Measurements from ENCODE around the gene HNRNPU. TPM values are rescaled to one million over a fixed set of nuclear protein-coding genes. Genes with fewer than 3 reads are reported as not detected.

The HNRNPU gene
- total and polyA plus RNA-seq, 2 of the 13 experiments (the other 11 are each of a cell fraction or from before 2014, with no cell fraction given): 101 to 508 TPM

DNA sequence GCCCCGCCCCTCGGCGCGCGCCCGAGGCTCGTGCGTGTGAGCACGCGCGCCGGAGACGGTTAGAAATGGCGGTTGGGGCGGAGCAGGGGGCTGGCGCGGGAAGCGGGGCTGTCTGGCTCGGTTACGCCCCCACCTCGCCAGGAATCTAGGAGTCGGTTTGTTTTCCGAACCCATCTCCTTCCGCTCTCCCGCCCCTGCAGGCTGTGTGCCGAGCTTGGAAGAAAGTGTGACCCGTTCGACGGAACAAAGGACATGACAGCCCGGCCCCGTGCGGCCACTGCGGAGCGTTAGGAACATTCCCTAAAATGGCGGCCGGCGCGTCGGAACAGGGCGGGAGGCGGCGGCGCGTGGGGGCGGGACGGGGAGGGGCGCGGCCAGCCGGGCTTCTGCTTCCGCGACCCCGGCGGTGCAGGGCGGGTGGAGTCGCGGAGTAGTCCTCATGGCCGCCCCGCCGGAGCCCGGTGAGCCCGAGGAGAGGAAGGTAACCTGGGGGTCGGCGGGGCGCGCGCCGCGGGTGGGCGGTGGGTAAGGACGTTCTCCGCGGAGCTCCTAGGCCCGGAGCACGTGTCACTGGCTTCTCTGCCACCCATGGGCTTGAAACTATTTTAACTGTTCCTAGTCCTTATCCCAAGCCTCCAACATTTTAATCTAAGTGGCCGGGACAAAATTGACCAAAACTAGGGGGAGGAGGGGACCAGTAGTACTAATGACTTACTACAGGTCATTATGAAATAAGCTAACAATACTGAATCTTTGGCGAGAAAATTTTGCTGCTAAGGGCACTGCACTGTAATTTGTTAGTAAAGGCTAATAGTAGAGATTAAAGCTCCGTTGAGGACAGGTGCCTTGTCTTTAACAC lies 28.8 kb downstream of the HNRNPU start, which contains the start of gene COX20 (continued):
- TF ChIP-seq RARG (CRISPR knock-in tag; IDR thresholded peaks at IDR 0.05; ENCODE audit: low read depth): no peak
- TF ChIP-seq ZSCAN9 (CRISPR knock-in tag; IDR thresholded peaks at IDR 0.05; ENCODE audit: borderline replicate concordance): no peak
- TF ChIP-seq POLR2A (IDR thresholded peaks at IDR 0.05; ENCODE audit: insufficient read depth in 1 of 2, low read depth in 2 of 2, low read length in 2 of 2): peak; percentile 73 to 75; a peak in 3 of 4 replicates
- TF ChIP-seq ZFAT (CRISPR knock-in tag; conservative IDR thresholded peaks at IDR 0.05): no peak
- 0 out of 2 replicates have a peak, but pooled peaks have one; percentile 13 for TF ChIP-seq HNRNPL (IDR thresholded peaks at IDR 0.05; ENCODE audit: low read depth, low read length)
- 0 out of 2 replicates have a peak, but pooled peaks have one; percentile 63 for TF ChIP-seq ELF4 (CRISPR knock-in tag; IDR thresholded peaks at IDR 0.05; ENCODE audit: borderline replicate concordance)
- TF ChIP-seq SMAD3 (CRISPR knock-in tag; IDR thresholded peaks at IDR 0.05): peak; percentile 64; the same call in 1 of the 2 replicates
- TF ChIP-seq BCL3 (CRISPR knock-in tag; IDR thresholded peaks at IDR 0.05): 0 out of 2 replicates have a peak, but pooled peaks have one; percentile 13
- TF ChIP-seq ZNF770 (CRISPR knock-in tag; IDR thresholded peaks at IDR 0.05): peak; percentile 53
- 0 out of 2 replicates have a peak, but pooled peaks have one; percentile 25 for TF ChIP-seq ZBTB33 (CRISPR knock-in tag; IDR thresholded peaks at IDR 0.05)
- no peak for TF ChIP-seq ETV6 (CRISPR knock-in tag; conservative IDR thresholded peaks at IDR 0.05)
- no peak for TF ChIP-seq PHB2 (IDR thresholded peaks at IDR 0.05; ENCODE audit: partially characterized antibody)
- TF ChIP-seq GRHL1 (CRISPR knock-in tag; conservative IDR thresholded peaks at IDR 0.05): no peak
- no peak for TF ChIP-seq U2AF2 (IDR thresholded peaks at IDR 0.05; ENCODE audit: low read depth, low read length)
- no peak for TF ChIP-seq ATAD3A (CRISPR knock-in tag; IDR thresholded peaks at IDR 0.05)
- TF ChIP-seq ZNF510 (CRISPR knock-in tag; IDR thresholded peaks at IDR 0.05; ENCODE audit: low read depth): no peak
- TF ChIP-seq TCF7L2 (IDR thresholded peaks at IDR 0.05; ENCODE audit: low read depth, low read length): no peak
- TF ChIP-seq, protein P1, sequence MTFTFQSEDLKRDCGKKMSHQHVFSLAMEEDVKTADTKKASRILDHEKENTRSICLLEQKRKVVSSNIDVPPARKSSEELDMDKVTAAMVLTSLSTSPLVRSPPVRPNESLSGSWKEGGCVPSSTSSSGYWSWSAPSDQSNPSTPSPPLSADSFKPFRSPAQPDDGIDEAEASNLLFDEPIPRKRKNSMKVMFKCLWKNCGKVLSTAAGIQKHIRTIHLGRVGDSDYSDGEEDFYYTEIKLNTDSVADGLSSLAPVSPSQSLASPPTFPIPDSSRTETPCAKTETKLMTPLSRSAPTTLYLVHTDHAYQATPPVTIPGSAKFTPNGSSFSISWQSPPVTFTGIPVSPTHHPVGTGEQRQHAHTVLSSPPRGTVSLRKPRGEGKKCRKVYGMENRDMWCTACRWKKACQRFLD (CRISPR knock-in tag; IDR thresholded peaks at IDR 0.05; ENCODE audit: borderline replicate concordance): 0 out of 2 replicates have a peak, but pooled peaks have one; percentile 66
- no peak; the same call in 1 of the 2 replicates for TF ChIP-seq RFXANK (CRISPR knock-in tag; IDR thresholded peaks at IDR 0.05)
- no peak for TF ChIP-seq EHMT2 (IDR thresholded peaks at IDR 0.05; ENCODE audit: borderline replicate concordance, low read depth, low read length)

All from HepG2 (cell line).